Epidermal melanocyte (primary cell): ENCODE data around the gene RHBDL1.

Source experiments
- DNase-seq: peaks from one replicate; pipeline ENCODE4 v3.0.0; 2011; ENCODE audit warnings: low spot score; ENCODE audit not compliant: insufficient read length

The RHBDL1 gene

GRCh38 chr16:636206-637080, 39.0 kb upstream of the RHBDL1 start, which contains the start of gene METTL26:
METTL26 (minus strand) TSS chr16:636305; CDS start chr16:636290, 15 bp downstream.
- DNase-seq: peak; percentile 100

GRCh38 chr16:637081-638018, 38.1 kb upstream of the RHBDL1 start:
- DNase-seq: peak; percentile 100

GRCh38 chr16:638034-638543, 37.4 kb upstream of the RHBDL1 start:
- no peak for DNase-seq

- no peak for DNase-seq
Measured at GRCh38 chr16:638836-639235, 36.6 kb upstream of the RHBDL1 start.

- DNase-seq: no peak
Measured at GRCh38 chr16:640614-641013, 34.9 kb upstream of the RHBDL1 start.

GRCh38 chr16:641326-642188, 33.9 kb upstream of the RHBDL1 start, which contains the start of gene MCRIP2:
MCRIP2 (plus strand) TSS chr16:641828; CDS start chr16:641992, 164 bp downstream.
- DNase-seq: peak; percentile 93

- DNase-seq: no peak
Measured at GRCh38 chr16:642189-643049, 33.1 kb upstream of the RHBDL1 start.

GRCh38 chr16:643050-643368, 32.5 kb upstream of the RHBDL1 start:
- DNase-seq: no peak

- no peak for DNase-seq
Measured at GRCh38 chr16:644556-644955, 30.9 kb upstream of the RHBDL1 start.

- DNase-seq: no peak
Measured at GRCh38 chr16:645852-646678, 29.4 kb upstream of the RHBDL1 start.

- no peak for DNase-seq
Measured at GRCh38 chr16:646679-647172, 28.7 kb upstream of the RHBDL1 start.

- DNase-seq: no peak
Measured at GRCh38 chr16:647173-647902, 28.1 kb upstream of the RHBDL1 start.

GRCh38 chr16:648071-648780, 27.2 kb upstream of the RHBDL1 start:
- no peak for DNase-seq

- DNase-seq: peak; percentile 100
Measured at GRCh38 chr16:648781-649589, 26.5 kb upstream of the RHBDL1 start, which contains the start of gene WDR90. WDR90 (plus strand) TSS chr16:649365; CDS start chr16:649417, 52 bp downstream.

GRCh38 chr16:649631-650030, 25.8 kb upstream of the RHBDL1 start:
- no peak for DNase-seq

GRCh38 chr16:651844-652243, 23.6 kb upstream of the RHBDL1 start:
- DNase-seq: no peak
